Nucleus accumbens (tissue), 56 donors: Measurements from ENCODE around the gene UBB.
A peak's percentile ranks its signal among the peaks of the same experiment; 100 is the strongest.

Source experiments
- DNase-seq, 56 donors: peaks; one replicate each; lab custom pipeline; 2025; lab: John Stamatoyannopoulos, UW

The UBB gene

DNA sequence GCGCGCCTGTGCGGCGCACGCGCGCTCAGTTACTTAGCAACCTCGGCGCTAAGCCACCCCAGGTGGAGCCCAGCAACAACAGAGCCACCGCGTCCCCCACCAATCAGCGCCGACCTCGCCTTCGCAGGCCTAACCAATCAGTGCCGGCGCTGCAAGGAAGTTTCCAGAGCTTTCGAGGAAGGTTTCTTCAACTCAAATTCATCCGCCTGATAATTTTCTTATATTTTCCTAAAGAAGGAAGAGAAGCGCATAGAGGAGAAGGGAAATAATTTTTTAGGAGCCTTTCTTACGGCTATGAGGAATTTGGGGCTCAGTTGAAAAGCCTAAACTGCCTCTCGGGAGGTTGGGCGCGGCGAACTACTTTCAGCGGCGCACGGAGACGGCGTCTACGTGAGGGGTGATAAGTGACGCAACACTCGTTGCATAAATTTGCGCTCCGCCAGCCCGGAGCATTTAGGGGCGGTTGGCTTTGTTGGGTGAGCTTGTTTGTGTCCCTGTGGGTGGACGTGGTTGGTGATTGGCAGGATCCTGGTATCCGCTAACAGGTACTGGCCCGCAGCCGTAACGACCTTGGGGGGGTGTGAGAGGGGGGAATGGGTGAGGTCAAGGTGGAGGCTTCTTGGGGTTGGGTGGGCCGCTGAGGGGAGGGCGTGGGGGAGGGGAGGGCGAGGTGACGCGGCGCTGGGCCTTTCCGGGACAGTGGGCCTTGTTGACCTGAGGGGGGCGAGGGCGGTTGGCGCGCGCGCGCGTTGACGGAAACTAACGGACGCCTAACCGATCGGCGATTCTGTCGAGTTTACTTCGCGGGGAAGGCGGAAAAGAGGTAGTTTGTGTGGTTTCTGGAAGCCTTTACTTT lies at the start of gene UBB:
Gene UBB (plus strand): TSS at position 452 of the 856 bp plus-strand sequence. CDS start 817 bp downstream, outside the sequence.
- peak in 55 of 56 donors; percentile 67 to 97 (median 91) for DNase-seq

DNA sequence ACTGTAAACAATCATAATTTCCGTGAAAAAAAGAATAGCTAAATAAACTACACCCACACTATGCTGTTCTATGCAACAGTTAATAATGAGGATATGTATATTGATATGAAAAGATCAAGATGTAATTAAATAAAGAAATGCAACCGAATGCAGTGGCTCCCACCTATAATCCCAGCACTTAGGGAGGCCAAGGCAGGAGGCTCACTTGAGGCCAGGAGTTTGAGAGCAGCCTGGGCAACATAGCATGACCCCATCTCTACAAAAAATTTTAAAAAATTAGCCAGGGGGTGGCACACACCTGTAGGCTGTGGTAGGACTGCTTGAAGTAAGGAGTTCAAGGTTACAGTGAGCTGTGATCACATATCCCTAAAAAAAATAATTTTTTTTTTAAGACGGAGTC lies 42.5 kb upstream of the UBB start:
- no peak for DNase-seq

DNA sequence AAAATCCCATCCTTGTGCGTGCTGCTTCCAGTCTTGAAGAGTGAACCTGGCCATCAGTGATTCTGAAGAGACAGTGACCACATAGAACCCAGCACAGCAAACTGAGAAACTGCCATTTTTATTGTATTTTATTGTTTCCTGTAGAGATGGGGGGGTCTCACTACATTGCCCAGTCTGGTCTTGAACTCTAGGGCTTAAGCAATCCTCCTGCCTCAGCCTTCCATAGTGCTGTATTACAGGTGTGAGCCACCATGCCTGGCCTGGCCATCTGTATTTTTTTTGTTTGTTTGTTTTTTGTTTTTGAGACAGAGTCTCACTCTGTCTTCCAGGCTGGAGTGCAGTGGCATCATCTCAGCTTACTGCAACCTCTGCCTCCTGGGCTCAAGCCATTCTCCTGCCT lies 41.5 kb upstream of the UBB start:
- no peak for DNase-seq

DNA sequence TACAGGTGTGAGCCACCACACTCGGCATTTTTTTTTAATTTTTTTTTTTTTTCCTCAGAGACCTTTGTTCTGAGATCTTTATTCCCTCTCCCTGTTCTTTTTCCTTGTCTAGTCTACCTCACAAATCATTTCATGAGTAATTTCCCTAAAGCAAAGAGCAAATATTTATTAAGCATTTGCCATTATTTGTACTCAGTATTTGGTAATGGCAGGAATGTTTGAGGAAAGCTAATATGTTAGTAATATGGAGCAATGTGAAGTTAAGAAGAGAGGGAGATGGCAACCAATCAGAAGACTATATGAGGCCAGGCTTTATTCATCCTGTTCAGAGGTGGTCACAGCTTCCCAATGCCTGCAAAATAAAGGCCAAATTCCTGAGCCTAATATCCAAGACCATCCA lies 40.9 kb upstream of the UBB start:
- no peak for DNase-seq

DNA sequence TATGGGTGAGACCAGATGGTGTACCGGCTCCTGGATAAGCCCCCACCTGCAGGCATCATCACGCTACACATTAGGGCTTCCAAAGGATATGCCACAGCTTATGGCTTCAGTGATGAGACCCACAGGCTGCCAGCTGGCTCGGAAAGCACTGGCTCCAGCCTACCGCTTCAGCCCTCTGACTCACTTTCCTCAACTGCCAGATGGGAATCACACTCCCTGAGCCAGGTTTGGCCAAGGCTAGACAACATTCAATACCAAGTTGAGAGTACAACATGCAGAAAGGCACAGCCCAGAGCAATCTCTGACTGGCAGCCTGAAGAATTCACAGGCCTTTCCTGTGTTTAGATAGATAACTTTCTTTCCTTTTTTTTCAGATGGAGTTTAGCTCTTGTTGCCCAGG lies 37.9 kb upstream of the UBB start:
- DNase-seq, result no peak

DNA sequence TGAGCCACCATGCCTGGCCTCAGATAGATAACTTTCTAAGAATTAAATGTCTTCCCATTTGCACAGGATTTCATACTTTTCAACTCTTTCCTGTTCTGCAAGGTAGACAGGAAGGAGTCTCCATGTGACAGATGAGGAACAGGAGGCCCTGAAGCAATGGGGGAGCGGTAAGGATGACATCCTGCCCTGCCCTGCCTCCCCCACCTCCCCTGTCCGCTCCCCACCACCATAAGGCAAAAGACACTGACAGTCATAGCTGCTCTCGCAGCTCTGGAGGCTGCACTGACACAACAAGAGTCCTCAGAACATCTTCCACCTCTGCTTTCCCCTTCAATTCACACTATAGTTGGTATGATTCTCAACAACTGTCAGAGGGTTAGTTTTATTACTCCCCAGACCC lies 37.3 kb upstream of the UBB start:
- peak in 2 of 56 donors; percentile 13 to 26 for DNase-seq

DNA sequence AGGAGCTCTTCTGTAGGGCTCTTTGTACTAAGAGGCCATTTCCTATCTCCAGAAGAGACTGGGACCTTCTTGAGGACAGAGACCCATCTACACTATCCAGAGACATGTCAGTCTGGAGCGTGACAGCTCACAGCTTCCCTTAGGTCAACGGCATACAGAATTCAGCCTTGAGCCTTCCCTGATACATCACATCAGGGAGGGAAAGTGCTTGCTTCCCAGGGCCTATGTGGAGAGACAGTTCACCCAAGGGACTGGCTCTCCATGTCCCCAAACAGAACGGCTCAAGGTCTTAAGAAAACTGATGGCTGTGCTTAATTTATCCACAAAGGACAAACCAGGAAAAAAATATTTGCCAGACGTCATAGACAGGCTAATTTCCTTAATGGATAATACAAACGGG lies 35.3 kb upstream of the UBB start:
- DNase-seq, result no peak

DNA sequence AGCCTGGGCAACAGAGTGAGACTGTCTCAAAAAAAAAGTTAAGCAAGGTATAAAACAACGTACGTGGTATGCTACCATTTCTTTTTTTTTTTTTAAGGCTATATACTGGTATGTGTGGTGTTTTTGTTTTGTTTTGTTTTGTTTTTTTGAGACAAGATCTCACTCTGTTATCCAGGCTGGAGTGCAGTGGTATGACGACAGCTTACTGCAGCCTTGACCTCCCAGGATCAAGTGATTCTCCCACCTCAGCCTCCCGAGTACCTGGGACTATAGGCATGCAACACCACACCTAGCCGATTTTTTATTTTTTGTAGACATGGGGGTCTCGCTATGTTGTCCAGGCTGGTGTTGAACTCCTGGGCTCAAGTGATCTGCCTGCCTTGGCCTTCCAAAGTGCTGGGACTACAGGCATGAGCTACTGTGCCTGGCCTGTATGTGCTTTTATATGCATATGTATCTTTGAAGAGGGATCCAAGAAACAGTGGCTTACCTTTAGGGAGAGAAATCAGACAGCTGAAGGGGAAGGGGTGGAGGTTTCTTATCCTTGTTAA lies 34.1 kb upstream of the UBB start:
- DNase-seq, result no peak

DNA sequence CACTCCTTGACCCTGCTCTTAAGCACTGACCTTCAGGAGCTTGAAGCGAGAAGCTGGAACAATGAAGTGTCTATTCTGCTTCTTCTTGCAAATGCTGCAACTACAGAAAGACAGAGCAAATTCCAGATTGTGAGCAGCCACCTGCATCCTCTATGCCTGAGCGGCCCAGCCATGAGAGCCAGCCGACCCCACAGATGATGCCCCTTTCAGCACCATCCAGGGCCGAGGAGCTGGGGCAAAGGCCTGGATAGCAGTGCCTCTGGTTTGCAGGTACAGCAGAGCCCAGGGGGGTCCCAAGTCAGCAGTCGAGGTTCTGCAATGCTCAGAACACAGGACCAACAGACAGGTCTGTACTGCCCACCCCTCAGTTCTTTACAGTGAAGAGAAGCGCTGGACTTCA lies 32.3 kb upstream of the UBB start:
- no peak for DNase-seq

DNA sequence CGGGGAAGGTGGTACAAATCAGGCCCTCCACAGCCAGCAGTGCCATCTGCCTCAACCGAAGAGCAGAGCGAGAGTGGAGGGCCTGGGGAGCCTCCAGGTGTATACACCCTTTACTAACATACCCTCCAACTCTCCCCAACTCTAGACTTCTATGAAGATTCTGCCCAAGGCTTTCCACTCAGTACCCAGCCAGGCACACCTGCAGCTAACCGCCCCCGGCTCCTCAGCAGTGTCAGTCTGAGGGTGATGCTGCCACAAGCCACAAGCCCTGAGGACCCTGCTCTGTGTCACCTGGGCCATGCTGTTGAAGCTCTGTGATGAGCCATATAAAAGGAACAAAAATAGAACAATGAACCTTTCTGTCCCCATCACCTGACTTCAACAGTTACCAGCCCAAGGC lies 31.5 kb upstream of the UBB start:
- DNase-seq, result no peak

DNA sequence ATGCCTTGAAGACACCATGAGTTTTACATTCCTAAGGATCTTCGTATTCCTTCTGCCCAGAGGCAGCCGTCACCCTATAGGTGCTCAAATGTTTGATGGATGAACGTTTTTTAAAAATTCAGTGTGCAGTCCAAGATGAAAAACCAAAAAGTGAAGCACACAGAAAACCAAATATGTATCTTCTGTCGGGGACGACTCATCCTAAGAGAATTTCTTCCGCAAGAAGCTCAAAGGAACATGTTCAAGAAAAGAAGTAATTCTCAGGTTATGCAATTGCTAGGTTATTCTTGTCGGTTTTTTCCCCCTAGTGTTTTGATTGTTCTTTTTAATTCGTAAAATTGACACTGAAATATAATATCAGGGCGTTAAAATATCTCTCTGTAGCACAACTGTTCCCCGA lies 29.1 kb upstream of the UBB start:
- no peak for DNase-seq

DNA sequence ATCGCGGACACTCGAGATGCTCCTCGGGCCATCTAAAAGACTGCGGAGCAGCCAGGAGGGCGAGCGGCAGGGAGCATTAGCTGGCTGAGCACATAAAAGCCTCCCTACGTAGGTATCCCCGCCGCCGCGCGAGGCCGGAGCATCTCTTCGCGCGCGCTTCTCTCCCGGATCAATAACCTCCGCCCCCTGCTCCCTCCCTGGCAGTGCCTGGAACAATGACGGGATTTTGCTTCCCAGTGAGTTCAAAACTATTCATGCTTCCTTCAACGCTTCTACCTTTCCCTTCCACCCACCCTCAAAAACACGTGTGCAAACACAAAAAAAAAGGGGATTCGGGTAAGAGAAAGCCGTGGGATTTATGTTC lies 28.6 kb upstream of the UBB start:
- DNase-seq, result peak in 41 of 56 donors; percentile 10 to 76 (median 47)

DNA sequence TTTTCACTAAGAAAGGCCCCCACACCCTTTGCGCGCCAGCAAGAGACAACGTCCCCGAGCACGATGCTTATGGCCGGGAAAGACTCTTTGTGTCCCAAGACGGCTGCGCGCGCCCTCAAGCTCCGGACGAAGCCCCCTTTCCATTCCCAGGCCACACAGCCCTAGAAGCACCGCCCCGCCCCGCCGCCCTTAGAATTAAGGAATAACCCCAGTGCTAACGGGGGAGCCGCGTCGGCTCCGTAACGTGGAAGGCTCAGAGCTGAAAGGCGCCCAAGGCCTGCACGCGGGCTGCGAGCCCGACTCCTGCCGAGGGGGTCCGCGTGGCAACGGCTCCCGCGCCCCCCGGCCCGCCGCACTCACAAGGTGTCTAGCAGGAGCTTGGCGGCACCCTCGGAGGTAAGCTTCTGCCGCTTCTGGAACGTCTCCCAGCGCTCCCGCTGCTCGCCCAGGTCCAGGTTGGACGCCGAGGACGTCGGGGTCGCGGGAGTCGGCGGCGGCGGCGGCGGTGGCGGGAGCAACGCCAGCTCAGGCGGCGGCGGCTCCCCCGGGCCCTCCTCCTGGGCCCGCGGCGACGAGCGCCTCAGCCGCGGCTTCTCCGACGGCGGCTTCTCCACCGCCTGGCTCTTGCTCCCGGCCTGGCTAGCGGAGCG lies 28.1 kb upstream of the UBB start:
- peak in 36 of 56 donors; percentile 20 to 76 (median 52) for DNase-seq

DNA sequence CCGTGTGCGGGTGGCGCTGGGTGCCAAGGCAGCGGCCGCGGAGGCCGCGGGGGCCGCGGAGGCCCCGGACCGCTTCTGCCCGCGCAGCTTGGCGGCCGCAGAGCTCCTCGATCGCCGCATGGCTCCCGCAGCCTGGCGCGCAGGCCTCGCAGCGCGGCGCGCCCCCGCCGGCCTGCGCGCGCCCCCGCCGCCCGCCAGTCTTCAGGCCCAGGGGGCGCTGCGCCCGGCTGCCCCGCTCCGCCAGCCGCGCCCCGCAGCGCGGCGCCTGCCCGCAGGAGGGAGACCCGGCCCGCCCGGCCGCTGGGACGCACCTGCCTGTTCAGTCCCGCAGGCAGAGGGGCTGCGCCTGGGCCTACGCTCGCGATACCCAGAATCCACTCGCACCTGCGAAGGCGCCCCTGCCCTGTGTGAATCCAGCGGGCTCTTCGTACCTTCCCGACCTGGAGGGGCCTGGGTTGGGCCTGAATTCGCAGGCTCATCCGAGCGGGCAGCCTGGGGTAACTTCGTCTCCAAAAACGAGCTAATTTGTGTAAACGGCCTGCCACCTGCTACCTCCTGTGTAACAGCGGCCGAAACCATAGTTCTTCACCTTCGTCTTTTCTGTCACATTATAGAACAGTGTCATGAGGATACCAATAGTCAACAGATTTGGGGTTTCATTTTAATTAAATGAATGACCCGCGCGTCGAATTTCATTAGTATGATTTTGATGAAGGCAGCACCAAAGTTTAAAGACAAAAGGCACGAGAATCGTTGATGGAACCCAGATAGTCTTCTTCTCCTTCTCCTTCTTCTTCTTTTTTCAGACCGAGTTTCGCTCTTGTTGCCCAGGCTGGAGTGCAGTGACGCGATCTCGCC lies 27.3 kb upstream of the UBB start, which contains the start of gene CENPV:
Gene CENPV (minus strand): TSS at position 153 of the 858 bp plus-strand sequence. CDS start 33 bp downstream, at position 120.
- DNase-seq, result peak in 35 of 56 donors; percentile 11 to 65 (median 38)

DNA sequence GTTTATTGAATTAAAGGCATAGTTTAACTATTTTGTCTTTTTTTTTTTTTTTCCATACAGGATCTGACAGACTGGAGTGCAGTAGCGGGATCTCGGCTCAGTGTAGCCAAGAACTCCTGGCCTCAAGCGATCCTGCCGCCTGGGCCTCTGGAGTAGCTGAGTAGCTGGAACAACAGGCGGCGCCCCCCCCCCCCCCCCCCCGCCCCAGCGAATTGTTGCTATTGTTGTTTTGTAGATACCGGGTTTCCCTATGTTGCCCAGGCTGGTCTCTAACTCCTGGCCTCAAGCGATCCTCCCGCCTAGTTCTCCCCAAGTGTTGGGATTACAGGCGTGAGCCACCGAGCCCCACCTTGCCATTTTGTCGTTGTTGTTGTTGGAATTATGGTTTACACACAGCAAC lies 26.3 kb upstream of the UBB start:
- DNase-seq, result no peak

DNA sequence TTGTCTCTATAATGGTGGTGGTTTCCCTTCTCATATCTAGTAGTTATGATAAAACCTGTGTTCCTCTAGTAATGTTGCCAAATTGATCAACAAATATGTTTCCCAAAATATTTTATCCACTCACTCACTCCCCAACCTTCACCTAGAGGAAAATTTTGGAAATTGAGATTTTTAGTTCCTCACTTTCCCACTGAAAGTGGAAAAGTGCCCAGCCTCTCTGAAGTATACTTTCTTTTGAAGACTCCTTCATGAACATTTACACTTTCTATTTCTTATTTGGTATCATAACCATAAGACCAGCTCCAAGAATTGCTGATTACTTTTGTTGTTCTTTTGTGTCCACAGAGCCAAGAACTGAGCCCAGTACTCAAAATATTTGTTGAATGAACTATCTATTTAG lies 22.5 kb upstream of the UBB start:
- no peak for DNase-seq

DNA sequence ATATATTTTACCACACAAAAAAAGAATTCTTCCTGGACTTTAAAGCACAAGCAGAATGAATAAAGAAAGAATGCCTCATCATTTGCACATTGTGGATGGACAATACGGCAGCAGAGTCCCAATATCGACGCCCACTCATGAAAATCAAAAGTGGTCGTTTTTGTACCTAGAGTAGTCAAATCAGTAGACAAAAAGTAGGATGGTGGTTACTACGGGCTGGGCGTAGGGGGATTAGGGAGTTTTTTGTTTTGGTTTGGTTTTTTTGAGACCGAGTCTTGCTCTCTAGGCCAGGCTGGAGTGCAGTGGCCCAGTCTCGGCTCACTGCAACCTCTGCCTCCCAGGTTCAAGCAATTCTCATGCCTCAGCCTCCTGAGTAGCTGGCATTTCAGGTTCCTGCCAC lies 19.0 kb upstream of the UBB start:
- no peak for DNase-seq

DNA sequence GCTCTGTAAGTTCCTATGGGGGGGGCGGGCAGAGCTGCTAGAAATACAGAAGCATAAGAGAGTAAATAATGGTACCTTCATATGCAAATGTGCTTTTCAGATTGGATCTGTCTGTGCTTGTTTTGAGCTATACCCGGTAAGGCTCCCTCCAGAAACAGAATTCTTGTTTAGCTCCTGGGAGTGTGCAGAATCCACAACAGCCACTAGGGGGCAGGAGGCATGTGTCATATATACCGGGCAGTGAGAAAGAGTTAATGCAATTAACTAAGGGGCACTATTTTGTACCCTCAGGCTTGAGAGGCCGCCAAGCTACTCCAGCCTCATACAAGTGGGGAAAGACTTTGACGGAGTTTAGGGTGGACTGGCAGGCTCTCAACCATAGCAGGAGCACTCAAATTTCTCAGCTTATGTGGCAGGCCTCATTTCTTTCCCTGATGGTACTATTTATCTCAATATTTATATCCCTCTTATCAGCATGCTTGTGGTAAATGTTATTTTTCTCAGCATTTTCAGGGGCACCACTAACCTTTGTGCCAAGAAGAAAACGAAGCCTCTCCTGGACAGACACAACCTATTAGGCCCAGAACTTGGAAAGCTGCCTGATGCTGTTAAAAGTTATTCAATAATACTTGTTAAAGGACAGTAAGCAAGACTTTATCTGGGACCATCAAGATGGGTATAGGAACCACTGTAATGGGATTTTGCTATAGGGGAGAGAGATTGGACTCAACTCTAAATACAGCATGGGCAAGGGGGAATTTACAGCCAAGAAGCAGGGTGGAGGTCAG lies 16.9 kb upstream of the UBB start:
- DNase-seq, result peak in 49 of 56 donors; percentile 11 to 90 (median 53)

DNA sequence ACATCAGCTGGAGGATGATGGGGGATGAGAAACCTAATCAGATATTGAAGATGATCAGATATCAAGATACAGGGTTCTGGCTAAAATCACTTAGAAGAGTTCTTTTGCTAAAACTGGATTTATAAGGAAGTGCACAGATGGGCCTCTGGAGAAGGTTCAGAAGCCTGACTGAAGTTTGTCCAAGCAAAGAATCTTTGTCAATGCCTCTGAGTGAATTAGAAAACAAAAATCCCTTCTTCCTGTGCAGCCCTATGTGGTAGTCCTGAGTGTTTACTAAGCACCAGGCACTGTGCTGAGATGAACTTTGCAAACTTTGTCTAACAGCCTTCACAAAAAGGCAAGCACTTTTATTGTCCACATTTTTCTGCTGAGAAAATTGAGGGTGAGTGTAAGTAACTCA lies 16.3 kb upstream of the UBB start:
- DNase-seq, result no peak

DNA sequence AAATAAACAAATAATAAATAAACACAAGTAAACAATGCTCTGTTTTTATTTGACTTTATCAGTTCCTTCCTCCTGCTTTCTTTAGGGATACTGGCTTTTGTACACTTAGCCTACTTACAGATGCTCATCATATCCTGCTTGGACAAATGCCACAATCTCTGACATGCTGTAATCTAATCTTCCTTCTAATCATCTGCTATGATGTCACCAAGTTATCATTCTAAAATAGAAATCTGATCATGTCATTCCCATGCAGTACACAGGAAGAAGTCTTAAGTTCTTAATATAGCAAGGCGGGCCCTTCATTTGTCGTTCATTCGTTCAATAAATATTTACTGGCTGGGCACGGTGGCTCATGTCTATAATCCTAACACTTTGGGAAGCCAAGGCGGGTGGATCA lies 9.1 kb upstream of the UBB start:
- no peak for DNase-seq
